Measurements from ENCODE around the gene ZNF268. TPM values are rescaled to one million over a fixed set of nuclear protein-coding genes. Genes with fewer than 3 reads are reported as not detected.
"Not testable (repeated sequence)": the region's sequence is repeated elsewhere in the genome, so short reads cannot be mapped to it uniquely, and the experiment has no call there.

The ZNF268 gene
- total and polyA plus RNA-seq, 4 donors: 4.2 to 18.9 (median 10.4) TPM

GRCh38 chr12:133233993-133234564, 52.8 kb downstream of the ZNF268 start:
- WGBS, 2 donors: 89 to 91% methylated on average over 18 of the region's 18 CpGs
- Histone ChIP-seq H3K4me3 (ENCODE audit: low read length in 2 of 2) (no peak overlapping the region), H3K4me1 (ENCODE audit: control insufficient read depth in 1 of 2, insufficient read depth in 2 of 2, low read length in 2 of 2) (no peaks in the 10 kb centered on the region), H3K36me3 (ENCODE audit: control insufficient read depth in 1 of 2, insufficient read depth in 2 of 2, low read length in 1 of 2) (no peaks in the 10 kb centered on the region), H3K27ac (ENCODE audit: low read depth in 1 of 2, low read length in 2 of 2) (no peak overlapping the region), H3K9me3 (ENCODE audit: control insufficient read depth, low read length) (no peaks in the 10 kb centered on the region), H3K27me3 (ENCODE audit: control insufficient read depth in 1 of 2, insufficient read depth in 2 of 2, low read length in 1 of 2) (no peaks in the 10 kb centered on the region)
- DNase-seq (no peak), ATAC-seq (ENCODE audit: low FRiP score) (no peak)
- intact Hi-C loops (cut with DNase I): no loop called here

- 48 to 53% methylated on average over 20 of the region's 20 CpGs for WGBS, 2 donors
- no peaks in the 10 kb centered on the region for H3K9me3 ChIP-seq (ENCODE audit: control insufficient read depth, low read length)
- ATAC-seq (ENCODE audit: low FRiP score): no peak
- intact Hi-C loops (cut with DNase I): no loop called here
- no peaks in the 10 kb centered on the region for H3K27me3 ChIP-seq (ENCODE audit: control insufficient read depth in 1 of 2, insufficient read depth in 2 of 2, low read length in 1 of 2)
- H3K4me3 ChIP-seq (ENCODE audit: low read length in 2 of 2): no peak overlapping the region
- DNase-seq: no peak
- no peak overlapping the region for H3K27ac ChIP-seq (ENCODE audit: low read depth in 1 of 2, low read length in 2 of 2)
- H3K4me1 ChIP-seq (ENCODE audit: control insufficient read depth in 1 of 2, insufficient read depth in 2 of 2, low read length in 2 of 2): no peaks in the 10 kb centered on the region
- H3K36me3 ChIP-seq (ENCODE audit: control insufficient read depth in 1 of 2, insufficient read depth in 2 of 2, low read length in 1 of 2): no peaks in the 10 kb centered on the region
Observed at GRCh38 chr12:133234971-133235370, 53.7 kb downstream of the ZNF268 start.

GRCh38 chr12:133235401-133236112, 54.3 kb downstream of the ZNF268 start, which contains the start of gene ANHX:
Gene ANHX, minus strand, starts transcription at chr12:133235877. Its CDS starts 1,521 bp downstream, at chr12:133234356.
- intact Hi-C loops (cut with DNase I): no loop called here
- Histone ChIP-seq H3K9me3 (ENCODE audit: control insufficient read depth, low read length) (no peaks in the 10 kb centered on the region), H3K27ac (ENCODE audit: low read depth in 1 of 2, low read length in 2 of 2) (no peak within 1 kb of the TSS), H3K4me1 (ENCODE audit: control insufficient read depth in 1 of 2, insufficient read depth in 2 of 2, low read length in 2 of 2) (no peaks in the 10 kb centered on the region), H3K36me3 (ENCODE audit: control insufficient read depth in 1 of 2, insufficient read depth in 2 of 2, low read length in 1 of 2) (no peaks in the 10 kb centered on the region), H3K27me3 (ENCODE audit: control insufficient read depth in 1 of 2, insufficient read depth in 2 of 2, low read length in 1 of 2) (no peaks in the 10 kb centered on the region), H3K4me3 (ENCODE audit: low read length in 2 of 2) (no peak within 1 kb of the TSS)
- ATAC-seq (ENCODE audit: low FRiP score) (no peak), DNase-seq (no peak)
- WGBS, 2 donors: 37 to 44% methylated on average over 41 to 61 of the region's 61 CpGs

GRCh38 chr12:133236144-133236543, 54.8 kb downstream of the ZNF268 start:
- Histone ChIP-seq H3K9me3 (ENCODE audit: control insufficient read depth, low read length) (no peaks in the 10 kb centered on the region), H3K27ac (ENCODE audit: low read depth in 1 of 2, low read length in 2 of 2) (no peak overlapping the region), H3K4me3 (ENCODE audit: low read length in 2 of 2) (no peak overlapping the region), H3K4me1 (ENCODE audit: control insufficient read depth in 1 of 2, insufficient read depth in 2 of 2, low read length in 2 of 2) (no peaks in the 10 kb centered on the region), H3K36me3 (ENCODE audit: control insufficient read depth in 1 of 2, insufficient read depth in 2 of 2, low read length in 1 of 2) (no peaks in the 10 kb centered on the region), H3K27me3 (ENCODE audit: control insufficient read depth in 1 of 2, insufficient read depth in 2 of 2, low read length in 1 of 2) (no peaks in the 10 kb centered on the region)
- intact Hi-C loops (cut with DNase I): no loop called here
- no peak for ATAC-seq (ENCODE audit: low FRiP score)
- 29 to 45% methylated on average over 41 to 44 of the region's 44 CpGs for WGBS, 2 donors
- no peak for DNase-seq

GRCh38 chr12:133236556-133236955, 55.3 kb downstream of the ZNF268 start:
- ATAC-seq (ENCODE audit: low FRiP score) (no peak), DNase-seq (no peak)
- WGBS, 2 donors: 90 to 91% methylated on average over 12 of the region's 12 CpGs
- Histone ChIP-seq H3K36me3 (ENCODE audit: control insufficient read depth in 1 of 2, insufficient read depth in 2 of 2, low read length in 1 of 2) (no peaks in the 10 kb centered on the region), H3K4me3 (ENCODE audit: low read length in 2 of 2) (no peak overlapping the region), H3K27ac (ENCODE audit: low read depth in 1 of 2, low read length in 2 of 2) (no peak overlapping the region), H3K4me1 (ENCODE audit: control insufficient read depth in 1 of 2, insufficient read depth in 2 of 2, low read length in 2 of 2) (no peaks in the 10 kb centered on the region), H3K9me3 (ENCODE audit: control insufficient read depth, low read length) (no peaks in the 10 kb centered on the region), H3K27me3 (ENCODE audit: control insufficient read depth in 1 of 2, insufficient read depth in 2 of 2, low read length in 1 of 2) (no peaks in the 10 kb centered on the region)
- intact Hi-C loops (cut with DNase I): no loop called here

- no peak for ATAC-seq (ENCODE audit: low FRiP score)
- H3K4me1 ChIP-seq (ENCODE audit: control insufficient read depth in 1 of 2, insufficient read depth in 2 of 2, low read length in 2 of 2): no peaks in the 10 kb centered on the region
- H3K4me3 ChIP-seq (ENCODE audit: low read length in 2 of 2): no peak overlapping the region
- no peaks in the 10 kb centered on the region for H3K27me3 ChIP-seq (ENCODE audit: control insufficient read depth in 1 of 2, insufficient read depth in 2 of 2, low read length in 1 of 2)
- 58 to 65% methylated on average over 6 of the region's 6 CpGs for WGBS, 2 donors
- H3K36me3 ChIP-seq (ENCODE audit: control insufficient read depth in 1 of 2, insufficient read depth in 2 of 2, low read length in 1 of 2): no peaks in the 10 kb centered on the region
- peaks cover 3% of the 10 kb centered on the region for H3K9me3 ChIP-seq (ENCODE audit: control insufficient read depth, low read length)
- H3K27ac ChIP-seq (ENCODE audit: low read depth in 1 of 2, low read length in 2 of 2): no peak overlapping the region
- no peak for DNase-seq
- intact Hi-C loops (cut with DNase I): no loop called here
Observed at GRCh38 chr12:133251732-133252131, 70.4 kb downstream of the ZNF268 start.

- H3K9me3 ChIP-seq (ENCODE audit: control insufficient read depth, low read length); H3K4me1 ChIP-seq (ENCODE audit: control insufficient read depth in 1 of 2, insufficient read depth in 2 of 2, low read length in 2 of 2); H3K4me3 ChIP-seq (ENCODE audit: low read length in 2 of 2); H3K27me3 ChIP-seq (ENCODE audit: control insufficient read depth in 1 of 2, insufficient read depth in 2 of 2, low read length in 1 of 2); H3K36me3 ChIP-seq (ENCODE audit: control insufficient read depth in 1 of 2, insufficient read depth in 2 of 2, low read length in 1 of 2); H3K27ac ChIP-seq (ENCODE audit: low read depth in 1 of 2, low read length in 2 of 2); intact Hi-C loops (cut with DNase I); ATAC-seq (ENCODE audit: low FRiP score); DNase-seq: not testable (repeated sequence)
- whole genome bisulfite sequencing, 2 donors: 26 to 27% methylated on average over 1 of the region's 1 CpG
Observed at GRCh38 chr12:133255833-133256232, 74.5 kb downstream of the ZNF268 start.

GRCh38 chr12:133256321-133256720, 75.0 kb downstream of the ZNF268 start:
- Histone ChIP-seq H3K36me3 (ENCODE audit: control insufficient read depth in 1 of 2, insufficient read depth in 2 of 2, low read length in 1 of 2) (no peaks in the 10 kb centered on the region), H3K4me1 (ENCODE audit: control insufficient read depth in 1 of 2, insufficient read depth in 2 of 2, low read length in 2 of 2) (no peaks in the 10 kb centered on the region), H3K4me3 (ENCODE audit: low read length in 2 of 2) (no peak overlapping the region), H3K27me3 (ENCODE audit: control insufficient read depth in 1 of 2, insufficient read depth in 2 of 2, low read length in 1 of 2) (no peaks in the 10 kb centered on the region), H3K27ac (ENCODE audit: low read depth in 1 of 2, low read length in 2 of 2) (no peak overlapping the region), H3K9me3 (ENCODE audit: control insufficient read depth, low read length) (peaks cover 3% of the 10 kb centered on the region)
- no peak for ATAC-seq (ENCODE audit: low FRiP score)
- WGBS, 2 donors: 32 to 41% methylated on average over 1 of the region's 1 CpG
- intact Hi-C loops (cut with DNase I): no loop called here
- no peak for DNase-seq

GRCh38 chr12:133264173-133264572, 82.9 kb downstream of the ZNF268 start:
- intact Hi-C loops (cut with DNase I): no loop called here
- no peaks in the 10 kb centered on the region for H3K27me3 ChIP-seq (ENCODE audit: control insufficient read depth in 1 of 2, insufficient read depth in 2 of 2, low read length in 1 of 2)
- no peaks in the 10 kb centered on the region for H3K9me3 ChIP-seq (ENCODE audit: control insufficient read depth, low read length)
- H3K27ac ChIP-seq (ENCODE audit: low read depth in 1 of 2, low read length in 2 of 2): no peak overlapping the region
- DNase-seq (no peak), ATAC-seq (ENCODE audit: low FRiP score) (no peak)
- no peaks in the 10 kb centered on the region for H3K36me3 ChIP-seq (ENCODE audit: control insufficient read depth in 1 of 2, insufficient read depth in 2 of 2, low read length in 1 of 2)
- no peak overlapping the region for H3K4me3 ChIP-seq (ENCODE audit: low read length in 2 of 2)
- 78 to 83% methylated on average over 33 of the region's 33 CpGs for WGBS, 2 donors
- no peaks in the 10 kb centered on the region for H3K4me1 ChIP-seq (ENCODE audit: control insufficient read depth in 1 of 2, insufficient read depth in 2 of 2, low read length in 2 of 2)
